H1 (cell line): ENCODE results near the gene HIPK1. TPM values are rescaled to one million over a fixed set of nuclear protein-coding genes. Genes with fewer than 3 reads are reported as not detected.

Experiments
- CTCF ChIA-PET: fragments of 300-600 bp; sonication (Branson Sonifier 250); formaldehyde crosslinking; loops from one replicate; lab custom pipeline; 2021; ENCODE audit not compliant: partially characterized antibody; lab: Charles Lee
- POLR2A ChIA-PET: fragments of 300-600 bp; sonication (Branson Sonifier 250); formaldehyde crosslinking; loops from one replicate; lab custom pipeline; 2021; ENCODE audit warnings: inconsistent platforms; ENCODE audit not compliant: partially characterized antibody; lab: Charles Lee
- DNase-seq, 2 experiments: peaks; one replicate each; pipeline versions ENCODE4 v3.0.0 to v3.0.0-alpha.2; 2010 to 2022; ENCODE audit warnings: low spot score in 2 of 2, low read depth in 1 of 2, mixed read lengths in 1 of 2
- FAIRE-seq: peaks from 2 replicates; lab custom pipeline; 2011; peaks lifted over from hg19 to GRCh38; lab: Jason Lieb, UNC
- H2AFZ ChIP-seq: 2 replicates; pipeline ENCODE4 v1.8.1; 2012; ENCODE audit warnings: low read length, inconsistent platforms
- H2AK5ac ChIP-seq: 2 replicates; pipeline ENCODE4 v1.6.1; 2013; ENCODE audit warnings: low read depth, low read length
- H2BK120ac ChIP-seq: replicated peaks from 2 replicates; pipeline ENCODE3; 2013; ENCODE audit warnings: low read depth, low read length, inconsistent platforms
- H2BK12ac ChIP-seq: 2 replicates; pipeline ENCODE4 v1.6.1; 2013; ENCODE audit warnings: low read depth, low read length
- H2BK15ac ChIP-seq: 2 replicates; pipeline ENCODE4 v1.6.1; 2013; ENCODE audit warnings: low read length
- H2BK20ac ChIP-seq: 2 replicates; pipeline ENCODE4 v1.6.1; 2013; ENCODE audit warnings: low read length
- H2BK5ac ChIP-seq: 2 replicates; pipeline ENCODE4 v1.6.1; 2013; ENCODE audit warnings: low read depth, low read length
- H3K14ac ChIP-seq: 2 replicates; pipeline ENCODE4 v1.6.1; 2013; ENCODE audit warnings: inconsistent platforms; ENCODE audit not compliant: insufficient read length
- H3K18ac ChIP-seq: 2 replicates; pipeline ENCODE4 v1.6.1; 2013; ENCODE audit warnings: low read length; ENCODE audit errors: extremely low read depth
- H3K23ac ChIP-seq: 2 replicates; pipeline ENCODE4 v1.6.1; 2013; ENCODE audit warnings: inconsistent platforms; ENCODE audit not compliant: insufficient read length
- H3K23me2 ChIP-seq: 2 replicates; pipeline ENCODE4 v1.6.1; 2013; ENCODE audit warnings: low read depth, low read length
- H3K27ac ChIP-seq: 2 replicates; pipeline ENCODE4 v1.6.1; 2011; ENCODE audit warnings: low read depth, low read length, inconsistent platforms
- H3K27me3 ChIP-seq, 4 experiments: replicated peaks in 1 of 4; 1 replicate in 1 of 4; 2 replicates in 3 of 4; pipeline versions ENCODE4 v1.6.1 to v1.8.1; 2011 to 2013; ENCODE audit warnings: low read length in 3 of 4, mild to moderate bottlenecking in 3 of 4, inconsistent platforms in 2 of 4, mixed read lengths in 2 of 4, moderate library complexity in 1 of 4; ENCODE audit not compliant: control insufficient read depth in 3 of 4, insufficient read depth in 3 of 4; ENCODE audit errors: extremely low read depth in 1 of 4
- H3K36me3 ChIP-seq, 4 experiments: 2 replicates each; pipeline versions ENCODE4 v1.6.1 to v1.8.1; 2011 to 2013; ENCODE audit warnings: mild to moderate bottlenecking in 4 of 4, low read length in 3 of 4, moderate library complexity in 2 of 4, control low read depth in 1 of 4, inconsistent platforms in 1 of 4; ENCODE audit not compliant: insufficient read depth in 4 of 4, control insufficient read depth in 2 of 4
- H3K4ac ChIP-seq: replicated peaks from 2 replicates; pipeline ENCODE3; 2013; ENCODE audit warnings: low read length, low read depth, mixed read lengths, inconsistent platforms; ENCODE audit not compliant: insufficient read length
- H3K4me1 ChIP-seq, 4 experiments: replicated peaks in 1 of 4; 1 replicate in 1 of 4; 2 replicates in 3 of 4; pipeline versions ENCODE4 v1.6.1 to v1.8.1; 2011 to 2013; ENCODE audit warnings: low read length in 3 of 4, inconsistent platforms in 2 of 4, mixed read lengths in 1 of 4; ENCODE audit not compliant: insufficient read depth in 4 of 4, control insufficient read depth in 3 of 4
- H3K4me2 ChIP-seq, 2 experiments: 2 replicates each; pipeline versions ENCODE4 v1.6.1 to v1.8.1; 2011 to 2013; ENCODE audit warnings: low read depth in 2 of 2, low read length in 2 of 2, control low read depth in 1 of 2, inconsistent platforms in 1 of 2, mild to moderate bottlenecking in 1 of 2; ENCODE audit not compliant: insufficient read depth in 1 of 2
- H3K4me3 ChIP-seq, 4 experiments: fragments of 200-600, 300-600 bp in 1 of 4; sonication (generic), shearing (Covaris generic), sonication (Bioruptor Twin) in 1 of 4; 2 replicates each; pipeline versions ENCODE4 v1.5.1 to v1.8.1; 2011 to 2016; ENCODE audit warnings: low read length in 4 of 4, low read depth in 3 of 4, control low read depth in 2 of 4, inconsistent platforms in 2 of 4, mild to moderate bottlenecking in 2 of 4, mixed read lengths in 1 of 4, moderate library complexity in 1 of 4; ENCODE audit not compliant: insufficient read depth in 2 of 4; ENCODE audit errors: extremely low read depth in 1 of 4
- H3K56ac ChIP-seq: replicated peaks from 2 replicates; pipeline ENCODE3; 2013; ENCODE audit warnings: low read depth, mild to moderate bottlenecking, mixed read lengths, low read length, inconsistent platforms; ENCODE audit not compliant: insufficient read length
- H3K79me1 ChIP-seq: 2 replicates; pipeline ENCODE4 v1.6.1; 2013; ENCODE audit warnings: low read depth, low read length, control low read depth
- H3K79me2 ChIP-seq, 2 experiments: 2 replicates each; pipeline versions ENCODE4 v1.6.1 to v1.8.1; 2012 to 2013; ENCODE audit warnings: low read length in 2 of 2, mild to moderate bottlenecking in 2 of 2, inconsistent platforms in 1 of 2; ENCODE audit not compliant: insufficient read depth in 2 of 2, control insufficient read depth in 1 of 2
- H3K9ac ChIP-seq, 4 experiments: replicated peaks in 1 of 4; 1 replicate in 1 of 4; 2 replicates in 3 of 4; pipeline versions ENCODE4 v1.6.1 to v1.8.1; 2011 to 2013; ENCODE audit warnings: low read depth in 3 of 4, low read length in 3 of 4, control low read depth in 2 of 4, mild to moderate bottlenecking in 2 of 4, moderate library complexity in 2 of 4, inconsistent platforms in 1 of 4; ENCODE audit errors: extremely low read depth in 1 of 4
- H3K9me3 ChIP-seq, 2 experiments: 2 replicates each; pipeline versions ENCODE4 v1.6.1 to v1.8.1; 2012 to 2013; ENCODE audit warnings: mild to moderate bottlenecking in 2 of 2, moderate library complexity in 2 of 2, control low read depth in 1 of 2, inconsistent platforms in 1 of 2, low read depth in 1 of 2, low read length in 1 of 2, mixed read lengths in 1 of 2; ENCODE audit not compliant: insufficient read depth in 2 of 2
- H4K20me1 ChIP-seq, 2 experiments: replicated peaks in 1 of 2; 2 replicates each; pipeline versions ENCODE3 to v1.8.1; 2011 to 2013; ENCODE audit warnings: inconsistent platforms in 2 of 2, low read length in 2 of 2, mild to moderate bottlenecking in 1 of 2; ENCODE audit not compliant: insufficient read depth in 2 of 2, control insufficient read depth in 1 of 2
- H4K5ac ChIP-seq: 2 replicates; pipeline ENCODE4 v1.6.1; 2013; ENCODE audit warnings: low read length, low read depth, mixed read lengths, inconsistent platforms; ENCODE audit not compliant: insufficient read length
- H4K8ac ChIP-seq: 2 replicates; pipeline ENCODE4 v1.8.0; 2013; ENCODE audit warnings: mild to moderate bottlenecking, moderate library complexity, low read length, inconsistent platforms; ENCODE audit not compliant: insufficient read depth; ENCODE audit errors: extremely low read depth
- H4K91ac ChIP-seq: replicated peaks from 2 replicates; pipeline ENCODE3; 2013; ENCODE audit warnings: low read length, mixed read lengths, inconsistent platforms; ENCODE audit not compliant: insufficient read length
- ASH2L ChIP-seq: fragments of 200-600, 300-600 bp; sonication (generic); IDR thresholded peaks from one replicate; pipeline ENCODE4 v1.7.1; 2017; ENCODE audit warnings: low read length
- EP300 ChIP-seq, 2 experiments: IDR thresholded peaks; 1 replicate in 1 of 2; 2 replicates in 1 of 2; pipeline ENCODE4 v1.6.1; 2011 to 2012; ENCODE audit warnings: low read depth in 2 of 2, low read length in 2 of 2, mild to moderate bottlenecking in 2 of 2, borderline replicate concordance in 1 of 2, inconsistent platforms in 1 of 2, moderate library complexity in 1 of 2
- MAFK ChIP-seq: IDR thresholded peaks from 2 replicates; pipeline ENCODE4 v1.6.1; 2012; ENCODE audit warnings: low read depth, mild to moderate bottlenecking, improper control_type of control experiment, low read length
- POLR2A ChIP-seq, 2 experiments: IDR thresholded peaks; 1 replicate in 1 of 2; 2 replicates in 1 of 2; pipeline ENCODE4 v1.6.1; 2011; ENCODE audit warnings: low read depth in 2 of 2, low read length in 2 of 2, mild to moderate bottlenecking in 2 of 2; ENCODE audit errors: control extremely low read depth in 1 of 2
- RBBP5 ChIP-seq: IDR thresholded peaks from 2 replicates; pipeline ENCODE4 v1.7.1; 2012; ENCODE audit warnings: low read depth, mild to moderate bottlenecking, inconsistent platforms, low read length, moderate library complexity, borderline replicate concordance
- RFX5 ChIP-seq: IDR thresholded peaks from 2 replicates; pipeline ENCODE4 v1.6.1; 2011; ENCODE audit warnings: low read depth, low read length, improper control_type of control experiment, borderline replicate concordance
- SIRT6 ChIP-seq: IDR thresholded peaks from one replicate; pipeline ENCODE4 v1.7.1; 2012; ENCODE audit warnings: low read length, inconsistent platforms
- TAF1 ChIP-seq: IDR thresholded peaks from 2 replicates; pipeline ENCODE4 v1.6.1; 2011; ENCODE audit warnings: mild to moderate bottlenecking, low read depth, low read length
- TAF7 ChIP-seq: optimal IDR thresholded peaks from 2 replicates; pipeline ENCODE3; 2011; ENCODE audit warnings: low read depth, mild to moderate bottlenecking, inconsistent platforms, low read length, moderate library complexity, borderline replicate concordance
- TBP ChIP-seq: IDR thresholded peaks from 2 replicates; pipeline ENCODE4 v1.6.1; 2011; ENCODE audit warnings: low read depth, low read length, improper control_type of control experiment
- WGBS, 2 experiments: shearing (Covaris generic) in 1 of 2; methylation state at CpG; one replicate each; pipeline versions ENCODE4 v1.1.6 to v1.1.7; 2013 to 2015; ENCODE audit warnings: low lambda C conversion rate in 2 of 2, mixed read lengths in 2 of 2, inconsistent platforms in 1 of 2, low coverage in 1 of 2, missing lambda C conversion rate in 1 of 2; ENCODE audit not compliant: insufficient replicate concordance in 2 of 2, insufficient coverage in 1 of 2, insufficient read length in 1 of 2; ENCODE audit errors: extremely low coverage in 1 of 2, missing lambda C conversion rate in 1 of 2; 5-methylcytosine and 5-hydroxymethylcytosine counted together
- polyA plus RNA-seq, 7 experiments: library from polyadenylated mRNA; depleted of rRNA in 3 of 7; stranded (reverse) in 5 of 7; unstranded in 2 of 7; fragments of >200 nt in 5 of 7; fragments of 200-250 nt in 2 of 7; gene quantifications; 1 replicate in 5 of 7; 2 replicates in 1 of 7; 4 replicates in 1 of 7; pipeline versions ENCODE4 v1.2.1 to v1.2.3, GENCODE V29; 2011 to 2013; ENCODE audit warnings: missing spikeins in 2 of 7, mixed read lengths in 2 of 7
- total RNA-seq: library from RNA; stranded (reverse); fragmentation: NEBNext Ultra II Directional; extraction: Animal tissue kit (Norgen Biotek cat#: 25700); gene quantifications from 2 replicates; pipeline ENCODE4 v1.2.1, GENCODE V29; 2021
- TF ChIP-seq, protein P1 (sequence below): IDR thresholded peaks from 2 replicates; pipeline ENCODE4 v1.6.1; 2012; ENCODE audit warnings: low read length, inconsistent platforms
- TF ChIP-seq, protein P2 (sequence below): IDR thresholded peaks from 2 replicates; pipeline ENCODE4 v1.6.1; 2011; ENCODE audit warnings: low read length, improper control_type of control experiment

The HIPK1 gene
- total and polyA plus RNA-seq, 2 of the 8 experiments (the other 6 are each of a cell fraction or from before 2014, with no cell fraction given), result 46.2 to 64.3 TPM

DNA sequence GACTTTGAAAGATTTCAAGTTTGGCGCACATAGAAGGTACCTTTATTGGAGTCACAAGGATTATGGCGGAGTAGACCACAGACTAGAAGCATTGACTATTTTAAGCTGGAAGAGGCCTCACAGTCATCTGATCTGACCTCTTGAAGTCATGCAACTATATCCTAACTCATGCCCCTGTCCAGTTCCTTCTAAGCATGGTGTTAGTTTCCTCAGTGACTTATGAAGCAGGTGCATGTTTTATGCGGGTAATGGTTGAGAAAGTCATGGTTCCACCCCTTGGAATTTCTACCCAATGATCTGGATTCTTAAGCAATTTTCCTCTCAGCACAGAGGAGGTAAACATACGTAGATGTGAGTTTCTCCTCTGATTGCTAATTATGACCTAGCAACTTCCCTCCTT lies 61.8 kb downstream of the HIPK1 start:
- Histone ChIP-seq H3K14ac (no peak overlapping the region), H3K18ac (no peak overlapping the region), H3K79me2 (no peaks in the 10 kb centered on the region), H2BK20ac (no peak overlapping the region), H4K91ac (no peak overlapping the region), H2AFZ (no peak overlapping the region), H3K23me2 (no peaks in the 10 kb centered on the region), H2BK12ac (no peak overlapping the region), H3K27me3 (peaks cover 0 to 3% (median 0%) of the 10 kb centered on the region in 4 experiments; a peak in 1 of 7 replicates), H4K20me1 (no peaks in the 10 kb centered on the region), H2BK5ac (no peak overlapping the region), H2AK5ac (no peak overlapping the region), H3K36me3 (no peaks in the 10 kb centered on the region), H3K27ac (no peak overlapping the region), H4K8ac (no peak overlapping the region), H3K56ac (no peak overlapping the region), H3K4ac (no peak overlapping the region), H3K9me3 (peaks cover 4 to 5% of the 10 kb centered on the region in 2 experiments; a peak in 3 of 4 replicates), H3K4me2 (no peak overlapping the region), H3K9ac (no peak overlapping the region), H3K23ac (no peak overlapping the region), H3K4me3 (no peak overlapping the region), H3K4me1 (no peaks in the 10 kb centered on the region; a peak in 1 of 7 replicates), H2BK120ac (no peak overlapping the region), H2BK15ac (no peak overlapping the region), H4K5ac (no peak overlapping the region), H3K79me1 (no peaks in the 10 kb centered on the region)
- no peak for FAIRE-seq
- no peak for DNase-seq
- WGBS, 2 experiments, result 88% methylated on average over 4 of the region's 4 CpGs; no CpG with 5 or more reads in 1 of the 2 experiments
- ChIA-PET CTCF (interaction anchor here (0.9 to 1.7 kb wide), 2 partner anchors 12 to 29 kb away, joined by 3 to 5 read pairs; partner anchors contain the start of gene OLFML3), POLR2A (no interaction called here)
- TF ChIP-seq RFX5 (no peak), ASH2L (no peak), TAF7 (no peak), POLR2A (IDR thresholded peaks at IDR 0.05; ENCODE audit: control extremely low read depth in 1 of 2, low read depth in 2 of 2, low read length in 2 of 2) (no peak), SIRT6 (no peak), TBP (no peak), EP300 (IDR thresholded peaks at IDR 0.05; ENCODE audit: borderline replicate concordance in 1 of 2, low read depth in 2 of 2, low read length in 2 of 2) (no peak), MAFK (no peak), RBBP5 (no peak), TAF1 (no peak)
- TF ChIP-seq, protein P1, sequence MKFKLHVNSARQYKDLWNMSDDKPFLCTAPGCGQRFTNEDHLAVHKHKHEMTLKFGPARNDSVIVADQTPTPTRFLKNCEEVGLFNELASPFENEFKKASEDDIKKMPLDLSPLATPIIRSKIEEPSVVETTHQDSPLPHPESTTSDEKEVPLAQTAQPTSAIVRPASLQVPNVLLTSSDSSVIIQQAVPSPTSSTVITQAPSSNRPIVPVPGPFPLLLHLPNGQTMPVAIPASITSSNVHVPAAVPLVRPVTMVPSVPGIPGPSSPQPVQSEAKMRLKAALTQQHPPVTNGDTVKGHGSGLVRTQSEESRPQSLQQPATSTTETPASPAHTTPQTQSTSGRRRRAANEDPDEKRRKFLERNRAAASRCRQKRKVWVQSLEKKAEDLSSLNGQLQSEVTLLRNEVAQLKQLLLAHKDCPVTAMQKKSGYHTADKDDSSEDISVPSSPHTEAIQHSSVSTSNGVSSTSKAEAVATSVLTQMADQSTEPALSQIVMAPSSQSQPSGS, result no peak
- TF ChIP-seq, protein P2, sequence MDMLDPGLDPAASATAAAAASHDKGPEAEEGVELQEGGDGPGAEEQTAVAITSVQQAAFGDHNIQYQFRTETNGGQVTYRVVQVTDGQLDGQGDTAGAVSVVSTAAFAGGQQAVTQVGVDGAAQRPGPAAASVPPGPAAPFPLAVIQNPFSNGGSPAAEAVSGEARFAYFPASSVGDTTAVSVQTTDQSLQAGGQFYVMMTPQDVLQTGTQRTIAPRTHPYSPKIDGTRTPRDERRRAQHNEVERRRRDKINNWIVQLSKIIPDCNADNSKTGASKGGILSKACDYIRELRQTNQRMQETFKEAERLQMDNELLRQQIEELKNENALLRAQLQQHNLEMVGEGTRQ, result no peak
